ENCODE measurements around the gene HNRNPCL1. TPM values are rescaled to one million over a fixed set of nuclear protein-coding genes. Genes with fewer than 3 reads are reported as not detected.
"Not testable (repeated sequence)": the region's sequence is repeated elsewhere in the genome, so short reads cannot be mapped to it uniquely, and the experiment has no call there.

The HNRNPCL1 gene
- total RNA-seq (2014; rRNA removed; shearing (Covaris generic)) (not detected in 2 replicates), total RNA-seq (2022) (not detected in 2 replicates), Bru-seq, nascent RNA (not detected), BruChase-seq, experiment 1, labeled RNA remaining after a 6-hour chase (percentile 17 among the genes with signal in this experiment), BruChase-seq, experiment 2, labeled RNA remaining after a 2-hour chase (percentile 17 among the genes with signal in this experiment)
- long read RNA-seq: 0 reads

DNA sequence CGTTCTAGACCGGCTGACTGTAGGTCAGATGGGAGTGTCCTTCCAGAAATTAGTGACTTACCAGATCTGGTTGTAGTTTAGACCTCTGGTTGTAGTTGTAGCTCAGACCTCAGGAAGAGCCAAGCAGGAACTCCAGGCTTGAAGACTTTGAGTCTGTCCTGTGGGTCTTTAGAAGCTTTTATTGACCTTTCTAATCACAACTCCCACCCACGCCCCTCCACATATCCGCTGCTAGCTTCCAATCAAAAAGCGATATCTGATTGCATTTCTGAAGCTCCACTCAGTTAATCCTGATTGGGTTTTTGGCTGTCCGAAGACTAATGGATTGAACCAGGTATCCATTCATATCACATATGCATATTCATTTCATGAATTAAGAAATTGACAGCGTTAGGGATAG lies at the start of gene HNRNPCL1:
HNRNPCL1 (minus strand) TSS at position 101 of the 400 bp plus-strand sequence. CDS start 431 bp downstream, outside the sequence.
- H3K27ac ChIP-seq (ENCODE audit: low read depth, low read length, poor library complexity, severe bottlenecking); intact Hi-C loops (cut with micrococcal nuclease; ENCODE audit: unreplicated experiment); H3K9me3 ChIP-seq (ENCODE audit: low read length); POLR2A ChIA-PET; DNase-seq (ENCODE audit: low spot score); H3K9me2 ChIP-seq (ENCODE audit: insufficient read depth, low read length); H3K4me3 ChIP-seq (ENCODE audit: low read depth, low read length, poor library complexity, severe bottlenecking); H4K20me1 ChIP-seq (ENCODE audit: insufficient read depth, low read length); BruUV-seq (replicated peaks); H2AFZ ChIP-seq (ENCODE audit: low read length); H3K79me2 ChIP-seq (ENCODE audit: insufficient read depth, low read depth, low read length); H3K36me3 ChIP-seq (ENCODE audit: insufficient read depth, low read length); H3K4me2 ChIP-seq (ENCODE audit: low read length); H3K4me1 ChIP-seq (ENCODE audit: insufficient read depth, low read length, poor library complexity, severe bottlenecking); CTCF ChIA-PET (ENCODE audit: unreplicated experiment): not testable (repeated sequence)

GRCh38 chr1:12898170-12898569 lies 49.6 kb upstream of the HNRNPCL1 start, which contains the start of gene PRAMEF10:
Gene PRAMEF10, minus strand, starts transcription at chr1:12898270. Its CDS starts 2,423 bp downstream, at chr1:12895847.
- H3K4me2 ChIP-seq (ENCODE audit: low read length); H3K36me3 ChIP-seq (ENCODE audit: insufficient read depth, low read length); H4K20me1 ChIP-seq (ENCODE audit: insufficient read depth, low read length); H3K9me2 ChIP-seq (ENCODE audit: insufficient read depth, low read length); POLR2A ChIA-PET; H3K4me3 ChIP-seq (ENCODE audit: low read depth, low read length, poor library complexity, severe bottlenecking); H2AFZ ChIP-seq (ENCODE audit: low read length); CTCF ChIA-PET (ENCODE audit: unreplicated experiment); DNase-seq (ENCODE audit: low spot score); H3K79me2 ChIP-seq (ENCODE audit: insufficient read depth, low read depth, low read length); H3K4me1 ChIP-seq (ENCODE audit: insufficient read depth, low read length, poor library complexity, severe bottlenecking); H3K27ac ChIP-seq (ENCODE audit: low read depth, low read length, poor library complexity, severe bottlenecking); H3K9me3 ChIP-seq (ENCODE audit: low read length); intact Hi-C loops (cut with micrococcal nuclease; ENCODE audit: unreplicated experiment); BruUV-seq (replicated peaks): not testable (repeated sequence)

DNA sequence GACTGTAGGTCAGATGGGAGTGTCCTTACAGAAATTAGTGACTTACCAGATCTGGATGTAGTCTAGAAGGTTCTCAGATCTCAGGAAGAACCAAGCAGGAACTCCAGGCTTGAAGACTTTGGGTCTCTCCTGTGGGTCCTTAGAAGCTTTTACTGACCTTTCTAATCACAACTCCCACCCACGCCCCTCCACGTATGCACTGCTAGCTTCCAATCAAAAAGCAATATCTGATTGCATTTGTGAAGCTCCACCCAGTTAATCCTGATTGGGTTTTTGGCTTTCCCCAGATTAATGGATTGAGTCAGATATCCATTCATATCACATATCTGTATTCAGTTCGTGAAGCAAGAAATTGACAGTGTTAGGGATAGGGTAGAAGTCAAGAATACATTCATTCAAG lies 37.6 kb upstream of the HNRNPCL1 start, which contains the start of gene PRAMEF4:
PRAMEF4 (minus strand) TSS at position 101 of the 400 bp plus-strand sequence. CDS start 2,807 bp downstream, outside the sequence.
- CTCF ChIA-PET (ENCODE audit: unreplicated experiment); H3K4me3 ChIP-seq (ENCODE audit: low read depth, low read length, poor library complexity, severe bottlenecking); H3K27ac ChIP-seq (ENCODE audit: low read depth, low read length, poor library complexity, severe bottlenecking); intact Hi-C loops (cut with micrococcal nuclease; ENCODE audit: unreplicated experiment); H3K36me3 ChIP-seq (ENCODE audit: insufficient read depth, low read length); POLR2A ChIA-PET; H3K4me2 ChIP-seq (ENCODE audit: low read length); H3K79me2 ChIP-seq (ENCODE audit: insufficient read depth, low read depth, low read length); BruUV-seq (replicated peaks); H4K20me1 ChIP-seq (ENCODE audit: insufficient read depth, low read length); H3K9me3 ChIP-seq (ENCODE audit: low read length); DNase-seq (ENCODE audit: low spot score); H3K4me1 ChIP-seq (ENCODE audit: insufficient read depth, low read length, poor library complexity, severe bottlenecking); H2AFZ ChIP-seq (ENCODE audit: low read length); H3K9me2 ChIP-seq (ENCODE audit: insufficient read depth, low read length): not testable (repeated sequence)

DNA sequence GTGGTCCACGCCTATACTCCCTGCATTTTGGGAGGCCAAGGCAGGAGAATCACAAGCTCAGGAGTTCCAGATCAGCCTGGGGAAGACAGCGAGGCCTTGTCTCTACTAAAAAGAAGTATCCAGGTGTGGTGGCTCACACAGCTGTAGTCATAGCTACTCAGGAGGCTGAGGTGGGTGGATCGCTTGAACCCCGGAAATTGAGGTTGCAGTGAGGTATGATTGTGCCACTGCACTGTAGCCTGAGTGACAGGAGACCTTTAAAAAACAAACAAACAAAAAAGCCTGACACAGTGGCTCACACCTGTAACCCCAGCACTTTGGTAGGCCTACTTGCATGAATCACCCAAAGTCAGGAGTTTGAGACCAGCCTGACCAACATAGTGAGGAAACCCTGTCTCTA lies 29.9 kb upstream of the HNRNPCL1 start:
- POLR2A ChIA-PET; H3K79me2 ChIP-seq (ENCODE audit: insufficient read depth, low read depth, low read length); H3K9me2 ChIP-seq (ENCODE audit: insufficient read depth, low read length); H3K4me3 ChIP-seq (ENCODE audit: low read depth, low read length, poor library complexity, severe bottlenecking); H3K27ac ChIP-seq (ENCODE audit: low read depth, low read length, poor library complexity, severe bottlenecking); H3K36me3 ChIP-seq (ENCODE audit: insufficient read depth, low read length); intact Hi-C loops (cut with micrococcal nuclease; ENCODE audit: unreplicated experiment); H3K4me1 ChIP-seq (ENCODE audit: insufficient read depth, low read length, poor library complexity, severe bottlenecking); H3K9me3 ChIP-seq (ENCODE audit: low read length); DNase-seq (ENCODE audit: low spot score); H4K20me1 ChIP-seq (ENCODE audit: insufficient read depth, low read length); BruUV-seq (replicated peaks); H3K4me2 ChIP-seq (ENCODE audit: low read length); CTCF ChIA-PET (ENCODE audit: unreplicated experiment); H2AFZ ChIP-seq (ENCODE audit: low read length): not testable (repeated sequence)

- H3K4me3 ChIP-seq (ENCODE audit: low read depth, low read length, poor library complexity, severe bottlenecking); H3K4me1 ChIP-seq (ENCODE audit: insufficient read depth, low read length, poor library complexity, severe bottlenecking); POLR2A ChIA-PET; DNase-seq (ENCODE audit: low spot score); H3K9me3 ChIP-seq (ENCODE audit: low read length); H3K4me2 ChIP-seq (ENCODE audit: low read length); H4K20me1 ChIP-seq (ENCODE audit: insufficient read depth, low read length); H3K9me2 ChIP-seq (ENCODE audit: insufficient read depth, low read length); CTCF ChIA-PET (ENCODE audit: unreplicated experiment); H3K36me3 ChIP-seq (ENCODE audit: insufficient read depth, low read length); BruUV-seq (replicated peaks); H3K79me2 ChIP-seq (ENCODE audit: insufficient read depth, low read depth, low read length); H2AFZ ChIP-seq (ENCODE audit: low read length); H3K27ac ChIP-seq (ENCODE audit: low read depth, low read length, poor library complexity, severe bottlenecking); intact Hi-C loops (cut with micrococcal nuclease; ENCODE audit: unreplicated experiment): not testable (repeated sequence)
Measured at GRCh38 chr1:12863131-12863880, 14.8 kb upstream of the HNRNPCL1 start.

DNA sequence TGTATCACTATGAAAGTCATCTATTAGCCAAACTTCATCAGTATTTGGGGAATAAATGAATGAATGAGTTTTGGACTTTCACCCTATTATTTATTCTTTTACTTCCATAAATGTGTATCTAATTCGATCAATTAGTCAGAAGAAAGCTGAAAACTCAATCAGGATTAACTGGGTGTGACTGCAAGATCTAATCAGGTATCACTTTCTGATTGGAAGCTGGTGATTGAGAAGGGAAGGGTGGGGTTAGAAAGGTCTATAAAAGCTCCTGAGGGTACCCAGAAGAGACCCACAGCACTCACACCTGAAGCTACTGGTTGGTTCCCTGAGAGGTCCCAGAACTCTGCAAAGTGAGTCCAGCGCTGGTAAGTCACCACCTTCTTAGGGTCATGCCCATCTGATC lies 8.3 kb upstream of the HNRNPCL1 start, which contains the start of gene PRAMEF2:
PRAMEF2 (plus strand) TSS at position 301 of the 400 bp plus-strand sequence. CDS start 1,924 bp downstream, outside the sequence.
- H3K9me3 ChIP-seq (ENCODE audit: low read length); H3K79me2 ChIP-seq (ENCODE audit: insufficient read depth, low read depth, low read length); POLR2A ChIA-PET; H3K9me2 ChIP-seq (ENCODE audit: insufficient read depth, low read length); intact Hi-C loops (cut with micrococcal nuclease; ENCODE audit: unreplicated experiment); H3K4me2 ChIP-seq (ENCODE audit: low read length); H3K4me3 ChIP-seq (ENCODE audit: low read depth, low read length, poor library complexity, severe bottlenecking); H3K27ac ChIP-seq (ENCODE audit: low read depth, low read length, poor library complexity, severe bottlenecking); H3K36me3 ChIP-seq (ENCODE audit: insufficient read depth, low read length); H4K20me1 ChIP-seq (ENCODE audit: insufficient read depth, low read length); H3K4me1 ChIP-seq (ENCODE audit: insufficient read depth, low read length, poor library complexity, severe bottlenecking); H2AFZ ChIP-seq (ENCODE audit: low read length); CTCF ChIA-PET (ENCODE audit: unreplicated experiment); BruUV-seq (replicated peaks); DNase-seq (ENCODE audit: low spot score): not testable (repeated sequence)

Measured in OCI-LY7 (cell line).